Stimulated activated CD8-positive, alpha-beta memory T cell treated with anti-CD3 and anti-CD28 coated beads, Interleukin-7, amount 100 ng/mL, for 48 hours (primary cell): ENCODE results near the gene RAB40B.
A peak's percentile ranks its signal among the peaks of the same experiment; 100 is the strongest.
"Not testable (repeated sequence)": the region's sequence is repeated elsewhere in the genome, so short reads cannot be mapped to it uniquely, and the experiment has no call there.

Source experiments
- DNase-seq, 2 donors: peaks; one replicate each; pipeline ENCODE4 v3.0.0-alpha.2; 2020; ENCODE audit warnings: low read depth in 1 of 2; ENCODE audit errors: extremely low read depth in 1 of 2

RAB40B gene

DNA sequence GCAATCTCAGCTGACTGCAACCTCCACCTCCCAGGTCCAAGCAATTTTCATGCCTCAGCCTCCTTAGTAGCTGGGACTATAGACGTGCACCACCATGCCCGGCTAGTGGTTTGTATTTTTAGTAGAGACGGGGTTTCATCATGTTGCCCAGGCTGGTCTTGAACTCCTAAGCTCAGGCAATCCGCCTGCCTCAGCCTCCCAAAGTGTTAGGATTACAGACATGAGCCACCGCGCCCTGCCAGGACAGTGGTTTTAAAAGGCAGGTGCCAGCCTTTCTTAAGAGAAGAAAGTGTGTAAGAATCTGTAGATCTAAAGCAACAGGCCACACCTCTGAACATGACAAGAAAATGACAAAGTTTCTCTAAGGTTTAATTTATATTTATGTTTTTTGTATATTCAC lies 43.9 kb downstream of the RAB40B start:
- not testable (repeated sequence) for DNase-seq

- DNase-seq = no peak
Observed at GRCh38 chr17:82653651-82654528, 44.6 kb downstream of the RAB40B start.

DNA sequence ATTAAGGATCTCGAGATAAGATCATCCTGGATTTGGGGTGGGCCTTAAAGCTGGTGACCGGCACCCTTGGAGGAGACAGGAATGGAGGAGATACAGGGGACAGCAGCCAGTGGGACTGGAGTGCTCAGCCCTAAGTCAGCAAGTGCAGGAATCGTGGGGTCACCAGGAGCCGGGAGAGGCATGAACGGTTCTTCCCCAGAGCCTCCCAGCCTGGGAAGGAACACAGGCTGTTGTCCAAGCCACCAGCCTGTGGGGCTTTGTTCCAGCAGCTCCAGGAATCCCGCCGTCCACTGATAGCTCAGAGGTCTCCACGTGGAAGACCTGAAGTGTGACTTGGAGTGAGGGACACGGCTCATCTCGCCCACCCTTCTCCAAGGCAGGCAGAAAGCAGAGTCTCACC lies 47.8 kb downstream of the RAB40B start:
- DNase-seq = no peak

DNA sequence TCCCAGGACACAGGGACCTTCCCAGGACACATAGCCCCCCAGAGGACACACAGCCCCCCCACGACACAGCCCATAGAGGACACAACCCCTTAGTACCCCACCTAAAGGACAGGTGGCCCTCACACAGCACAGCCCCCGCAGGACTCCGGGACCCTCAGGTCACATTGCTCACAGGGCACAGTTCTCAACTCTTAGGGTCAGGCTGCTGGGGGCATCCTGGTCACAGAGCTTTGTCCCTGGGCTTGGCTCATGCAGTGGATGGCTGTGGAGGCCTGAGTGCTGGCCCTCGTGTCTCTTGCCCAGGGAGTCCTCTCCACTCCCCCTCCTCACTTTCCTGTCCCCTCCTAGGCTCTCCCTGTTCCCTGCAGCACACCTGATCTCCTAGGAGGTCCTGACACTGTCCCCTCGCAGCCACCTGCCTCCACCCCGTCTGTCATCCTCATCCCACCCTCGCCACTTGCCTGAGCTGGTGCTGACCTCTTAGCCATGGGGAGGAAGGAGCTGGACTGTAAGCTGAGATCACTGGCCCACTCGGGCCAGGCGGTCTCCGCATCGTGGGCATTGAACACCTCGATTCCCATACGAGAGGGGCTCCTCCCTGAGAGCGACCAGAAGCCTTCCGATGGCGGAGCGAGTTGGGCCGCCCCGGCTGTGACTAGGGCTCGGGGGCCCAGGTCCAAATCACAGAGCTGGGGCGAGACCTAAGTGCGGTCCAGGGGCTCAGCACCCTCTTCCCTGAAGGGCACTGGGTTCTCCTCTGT lies 48.8 kb downstream of the RAB40B start:
- DNase-seq = no peak

- DNase-seq = peak in 1 of 2 donors; percentile 3
Observed at GRCh38 chr17:82648742-82649331, 49.7 kb downstream of the RAB40B start.

DNA sequence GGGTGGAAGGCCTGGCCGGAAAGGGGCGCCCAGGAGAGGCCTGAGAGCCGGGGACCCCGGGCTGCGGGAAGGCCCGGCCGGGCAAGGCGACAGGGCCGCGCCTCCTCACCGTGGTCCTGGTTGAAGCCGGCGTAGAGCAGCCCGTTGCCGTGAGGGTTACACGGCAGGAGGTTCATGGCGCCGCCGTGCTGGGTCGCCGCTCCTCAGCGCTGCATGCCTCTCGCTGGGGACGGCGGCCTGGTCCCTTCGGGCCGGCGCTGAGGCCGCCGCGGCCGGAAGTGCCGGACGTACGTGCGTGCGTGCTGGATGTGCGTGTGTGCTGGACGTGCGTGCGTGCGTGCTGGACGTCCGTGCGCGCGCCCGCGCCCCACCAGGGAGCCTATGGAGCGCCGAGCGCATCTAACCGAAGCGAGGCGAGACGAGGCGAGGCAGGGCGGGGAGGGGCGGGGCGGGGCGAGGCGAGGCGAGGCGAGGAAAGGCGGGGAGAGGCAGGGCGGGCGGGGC lies 50.3 kb downstream of the RAB40B start, which contains the start of gene WDR45B:
Gene WDR45B (minus strand): TSS at position 280 of the 504 bp plus-strand sequence. CDS start 104 bp downstream, at position 176.
- peak; percentile 79 to 88 for DNase-seq

- peak; percentile 17 to 24 for DNase-seq
Observed at GRCh38 chr17:82647593-82648164, 50.8 kb downstream of the RAB40B start.

- DNase-seq = no peak
Observed at GRCh38 chr17:82645516-82645915, 53.0 kb downstream of the RAB40B start.

DNA sequence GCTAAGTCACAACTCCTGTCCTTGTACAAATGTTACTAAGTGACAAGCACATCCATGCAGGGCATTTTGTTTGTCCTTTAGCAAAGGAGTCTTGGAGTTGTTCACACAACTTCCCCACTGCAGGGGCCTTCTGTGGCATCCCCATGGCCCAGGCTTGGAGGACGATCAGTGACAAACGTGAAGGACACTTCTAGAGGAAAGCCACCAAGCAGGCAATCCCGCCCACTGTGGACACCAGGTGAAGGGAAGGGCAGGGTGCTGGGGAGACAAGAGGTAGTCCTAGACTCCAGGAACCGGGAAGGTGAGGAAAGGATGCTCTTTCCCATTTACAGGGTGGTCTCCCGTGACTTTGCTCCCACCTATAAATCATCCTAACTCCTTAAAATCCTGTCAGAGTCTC lies 54.4 kb downstream of the RAB40B start:
- DNase-seq = no peak

DNA sequence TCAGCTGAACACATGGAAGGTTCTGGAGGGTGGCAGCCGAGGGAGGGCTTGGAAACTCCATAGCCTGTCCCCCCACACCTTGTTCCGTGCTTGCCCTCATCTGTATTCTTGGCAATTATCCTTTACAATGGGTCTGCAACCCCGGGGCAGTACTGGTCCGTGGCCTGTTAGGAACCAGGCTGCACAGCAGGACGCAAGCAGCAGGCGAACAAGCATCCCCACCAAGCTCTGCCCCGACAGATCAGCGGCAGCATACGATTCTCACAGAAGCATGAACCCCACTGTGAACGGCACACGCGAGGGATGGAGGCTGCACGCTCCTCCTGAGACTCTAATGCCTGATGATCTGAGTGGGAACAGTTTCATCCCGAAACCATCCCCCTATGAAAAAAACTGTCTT lies 56.5 kb downstream of the RAB40B start:
- DNase-seq = no peak

DNA sequence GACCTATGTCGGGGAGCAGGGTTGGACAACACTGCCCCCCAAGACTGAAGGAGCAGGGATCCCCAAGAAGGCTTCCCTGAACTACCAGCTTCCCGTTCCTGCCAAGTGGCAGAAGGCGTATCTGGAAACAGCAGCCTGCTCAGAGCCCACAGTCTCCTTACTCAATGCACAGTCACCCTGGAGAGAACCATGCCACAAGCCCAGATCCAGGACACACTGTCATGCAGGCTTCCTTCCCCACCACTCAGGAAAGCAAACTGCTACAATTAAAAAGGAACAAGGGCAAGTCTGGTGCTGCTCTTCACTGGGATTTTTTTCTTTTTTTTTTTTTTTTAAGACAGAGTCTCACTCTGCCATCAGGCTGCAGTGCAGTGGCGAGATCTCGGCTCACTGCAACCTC lies 58.5 kb downstream of the RAB40B start:
- no peak for DNase-seq

DNA sequence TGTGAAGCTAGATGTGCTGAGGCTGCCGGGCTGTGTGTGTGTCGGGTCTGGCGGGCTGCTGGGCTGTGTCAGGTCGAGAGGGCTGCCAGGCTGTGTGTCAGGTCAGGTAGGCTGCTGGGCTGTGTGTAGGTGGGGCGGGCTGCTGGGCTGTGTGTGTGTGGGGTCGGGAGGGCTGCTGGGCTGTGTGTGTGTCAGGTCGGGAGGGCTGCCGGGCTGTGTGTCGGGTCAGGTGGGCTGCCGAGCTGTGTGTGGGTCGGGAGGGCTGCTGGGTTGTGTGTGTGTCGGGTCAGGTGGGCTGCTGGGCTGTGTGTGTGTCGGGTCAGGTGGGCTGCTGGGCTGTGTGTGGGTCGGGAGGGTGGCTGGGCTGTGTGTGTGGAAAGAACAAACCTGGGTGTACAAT lies 58.9 kb downstream of the RAB40B start:
- no peak for DNase-seq

GRCh38 chr17:82638183-82638773 lies 60.2 kb downstream of the RAB40B start:
- no peak for DNase-seq

GRCh38 chr17:82636626-82637598 lies 61.6 kb downstream of the RAB40B start:
- DNase-seq = no peak

DNA sequence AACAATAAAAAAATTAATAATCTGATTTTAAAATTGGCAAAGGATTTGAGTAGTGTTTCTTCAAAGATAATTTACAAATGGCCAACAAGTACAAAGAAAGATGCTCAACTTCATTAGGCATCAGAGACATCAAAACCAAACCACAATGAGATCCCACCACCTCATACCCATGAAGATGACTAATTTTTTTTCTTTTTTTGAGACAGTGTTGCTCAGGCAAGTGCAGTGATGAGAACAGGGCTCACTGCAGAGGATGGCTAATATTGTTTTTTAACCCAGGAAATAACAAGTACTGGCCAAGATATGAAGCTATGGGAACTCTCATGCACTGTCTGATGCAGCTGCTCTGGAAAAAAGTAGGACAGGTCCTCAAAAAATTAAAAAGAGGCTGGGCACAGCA lies 65.2 kb downstream of the RAB40B start:
- DNase-seq = no peak

DNA sequence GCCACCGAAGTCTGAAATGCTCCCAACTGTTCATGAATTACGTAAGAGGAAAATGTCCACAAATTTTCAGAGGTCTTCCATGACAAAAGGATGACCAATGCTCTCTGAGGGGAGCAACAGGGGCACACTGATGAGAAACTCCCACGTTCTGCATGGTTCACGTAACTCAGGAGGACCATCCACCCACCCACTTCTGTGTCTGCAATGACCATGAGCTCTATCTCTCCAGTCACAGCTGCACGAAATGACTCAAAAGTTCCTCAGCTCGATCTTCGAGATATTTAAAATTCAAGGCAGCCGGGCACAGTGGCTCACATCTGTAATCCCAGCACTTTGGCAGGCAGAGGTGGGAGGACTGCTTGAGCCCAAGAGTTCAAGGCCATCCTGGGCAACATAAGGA lies 66.0 kb downstream of the RAB40B start:
- DNase-seq = no peak

DNA sequence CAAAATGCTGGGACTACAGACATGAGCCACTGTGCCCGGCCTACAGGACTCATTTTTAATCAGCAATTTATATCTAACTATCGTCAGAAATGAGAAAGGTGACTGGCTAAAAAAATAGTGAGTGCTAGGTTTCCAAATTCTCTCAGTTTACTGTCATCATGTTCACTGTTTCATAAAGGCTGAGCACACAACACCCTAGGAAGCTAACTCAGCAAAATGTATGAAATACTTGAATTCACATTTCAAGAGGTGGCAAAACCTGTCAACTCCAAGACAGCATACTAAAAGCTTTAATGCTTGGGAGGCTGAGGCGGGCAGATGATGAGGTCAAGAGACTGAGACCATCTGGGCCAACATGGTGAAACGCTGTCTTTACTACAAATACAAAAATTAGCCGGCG lies 67.0 kb downstream of the RAB40B start:
- DNase-seq = no peak

DNA sequence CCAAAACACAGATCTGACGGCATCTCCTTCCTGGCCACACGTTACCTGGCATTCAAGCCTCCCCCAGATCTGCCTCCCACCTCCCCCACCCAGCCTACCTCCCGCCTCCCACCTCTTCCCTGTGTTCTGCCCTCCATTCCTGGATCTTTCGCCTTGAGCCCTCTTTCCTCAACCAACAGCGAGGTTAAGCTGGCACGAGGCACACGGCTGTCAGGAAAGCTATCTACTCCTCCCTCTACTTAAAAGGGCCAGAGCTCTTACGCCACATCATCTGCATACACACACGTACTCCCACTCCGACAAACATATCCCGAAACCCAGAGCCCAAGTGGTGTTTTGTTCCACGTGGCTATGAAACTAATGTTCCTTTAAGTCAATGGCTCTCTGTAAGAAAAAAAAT lies 68.3 kb downstream of the RAB40B start:
- no peak for DNase-seq

DNA sequence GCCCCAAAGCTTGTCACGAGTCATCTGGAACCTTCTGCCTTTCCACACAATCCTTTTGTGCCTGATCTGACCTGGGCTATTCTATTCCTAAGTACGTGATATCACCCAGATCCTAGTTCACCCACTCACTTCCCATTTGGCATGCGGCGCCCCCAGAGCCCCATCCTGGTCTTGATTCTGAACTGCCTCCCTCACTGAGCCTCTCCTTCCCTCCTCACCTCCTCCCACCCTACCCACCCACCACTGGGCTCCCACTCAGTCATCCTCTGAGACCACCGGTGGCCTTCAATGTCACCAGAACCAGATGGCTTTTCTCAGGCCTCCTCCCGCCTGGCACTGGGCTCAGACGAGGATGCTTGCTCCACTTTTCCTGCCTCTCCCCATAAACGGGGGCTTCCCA lies 68.8 kb downstream of the RAB40B start:
- DNase-seq = no peak

- DNase-seq = no peak
Observed at GRCh38 chr17:82627405-82627804, 71.1 kb downstream of the RAB40B start.
